Activated naive CD8-positive, alpha-beta T cell treated with anti-CD3 and anti-CD28 coated beads for 36 hours (primary cell): ENCODE data around the gene SMYD2. TPM values are rescaled to one million over a fixed set of nuclear protein-coding genes. Genes with fewer than 3 reads are reported as not detected.

Source experiments
- DNase-seq: peaks from one replicate; pipeline ENCODE4 v3.0.0; 2021
- H3K27ac Mint-ChIP-seq: one replicate; pipeline ENCODE4 v1.8.0; 2022; ENCODE audit warnings: mild to moderate bottlenecking, moderate library complexity, mixed read lengths
- H3K27me3 Mint-ChIP-seq: one replicate; pipeline ENCODE4 v1.8.0; 2022; ENCODE audit warnings: mild to moderate bottlenecking, mixed read lengths
- H3K36me3 Mint-ChIP-seq: one replicate; pipeline ENCODE4 v1.8.0; 2021; ENCODE audit warnings: mild to moderate bottlenecking, mixed read lengths
- H3K4me1 Mint-ChIP-seq: one replicate; pipeline ENCODE4 v1.8.0; 2021; ENCODE audit warnings: mixed read lengths
- H3K4me3 Mint-ChIP-seq: one replicate; pipeline ENCODE4 v1.8.0; 2022; ENCODE audit warnings: mild to moderate bottlenecking, moderate library complexity, mixed read lengths
- H3K9me3 Mint-ChIP-seq: one replicate; pipeline ENCODE4 v1.8.0; 2022; ENCODE audit warnings: mixed read lengths
- total RNA-seq, 2 experiments: library from RNA; stranded (reverse); gene quantifications; one replicate each; pipeline ENCODE4 v1.2.3, GENCODE V29; 2021

Gene SMYD2
- total RNA-seq, 2 experiments from 2014 or later, result 37.0 to 38.4 TPM

DNA sequence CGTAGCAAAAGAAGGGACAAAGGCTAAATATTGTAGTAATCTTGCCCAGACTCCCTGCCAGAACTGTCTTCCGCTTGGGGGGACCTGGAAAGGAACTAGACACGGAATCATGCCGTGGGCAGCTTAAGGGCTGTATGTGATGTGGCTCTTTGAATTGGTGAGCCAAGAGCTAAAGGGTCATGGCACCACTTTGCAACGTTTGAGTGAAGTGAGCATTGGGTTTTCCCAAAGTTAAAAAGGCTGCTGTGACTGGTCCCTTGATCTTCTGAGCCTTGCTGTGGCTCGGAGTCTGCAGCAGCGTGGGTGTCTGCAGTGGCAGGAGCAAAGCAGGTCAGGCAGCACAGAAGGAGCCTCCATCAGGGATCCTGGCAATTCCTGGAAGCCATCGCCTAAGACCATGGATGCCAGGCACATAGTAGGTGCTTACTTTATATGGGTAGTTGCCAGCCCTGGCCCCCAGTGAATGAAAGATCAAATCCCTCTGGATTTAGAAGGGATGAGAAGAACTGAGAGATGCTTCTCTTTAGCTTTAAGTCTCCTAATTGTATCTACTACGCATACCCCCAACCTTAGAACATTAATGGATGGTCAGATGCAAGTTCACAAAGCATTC is 1.8 kb downstream of the SMYD2 start:
- H3K9me3 Mint-ChIP-seq, result no peaks in the 10 kb centered on the region
- H3K27me3 Mint-ChIP-seq, result no peaks in the 10 kb centered on the region
- peak overlapping the region; percentile 89 for H3K27ac Mint-ChIP-seq
- peaks cover 10% of the 10 kb centered on the region for H3K36me3 Mint-ChIP-seq
- H3K4me3 Mint-ChIP-seq, result peak overlapping the region; percentile 96
- H3K4me1 Mint-ChIP-seq, result peaks cover 33% of the 10 kb centered on the region
- peak; percentile 39 for DNase-seq

GRCh38 chr1:214285610-214286440 is 4.9 kb downstream of the SMYD2 start:
- Mint-ChIP-seq H3K9me3 (peaks cover 2% of the 10 kb centered on the region), H3K27ac (no peak overlapping the region), H3K27me3 (no peaks in the 10 kb centered on the region), H3K4me3 (no peak overlapping the region), H3K4me1 (peaks cover 51% of the 10 kb centered on the region), H3K36me3 (peaks cover 24% of the 10 kb centered on the region)
- DNase-seq, result no peak

DNA sequence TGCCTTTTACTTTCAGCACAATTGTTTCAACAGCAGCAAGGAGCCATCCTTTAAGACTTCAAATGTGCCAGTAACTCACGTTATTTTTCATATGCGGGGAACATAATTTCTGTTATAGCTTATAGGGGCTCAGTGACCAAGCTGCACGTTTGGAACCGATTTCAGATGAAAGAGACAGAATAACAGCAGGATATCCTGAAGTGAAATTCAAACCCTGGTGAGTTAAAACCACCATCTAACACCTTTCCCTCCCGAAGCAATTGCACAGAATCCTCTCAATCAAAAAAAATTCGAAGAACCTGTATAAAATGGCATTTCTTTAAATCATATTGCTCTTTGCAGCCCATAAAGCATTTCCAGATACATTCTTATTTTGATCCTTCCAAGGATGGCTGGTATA is 6.9 kb downstream of the SMYD2 start:
- no peaks in the 10 kb centered on the region for H3K27me3 Mint-ChIP-seq
- H3K4me3 Mint-ChIP-seq, result no peak overlapping the region
- H3K4me1 Mint-ChIP-seq, result peaks cover 52% of the 10 kb centered on the region
- H3K9me3 Mint-ChIP-seq, result peaks cover 2% of the 10 kb centered on the region
- no peak for DNase-seq
- H3K27ac Mint-ChIP-seq, result no peak overlapping the region
- peaks cover 24% of the 10 kb centered on the region for H3K36me3 Mint-ChIP-seq

DNA sequence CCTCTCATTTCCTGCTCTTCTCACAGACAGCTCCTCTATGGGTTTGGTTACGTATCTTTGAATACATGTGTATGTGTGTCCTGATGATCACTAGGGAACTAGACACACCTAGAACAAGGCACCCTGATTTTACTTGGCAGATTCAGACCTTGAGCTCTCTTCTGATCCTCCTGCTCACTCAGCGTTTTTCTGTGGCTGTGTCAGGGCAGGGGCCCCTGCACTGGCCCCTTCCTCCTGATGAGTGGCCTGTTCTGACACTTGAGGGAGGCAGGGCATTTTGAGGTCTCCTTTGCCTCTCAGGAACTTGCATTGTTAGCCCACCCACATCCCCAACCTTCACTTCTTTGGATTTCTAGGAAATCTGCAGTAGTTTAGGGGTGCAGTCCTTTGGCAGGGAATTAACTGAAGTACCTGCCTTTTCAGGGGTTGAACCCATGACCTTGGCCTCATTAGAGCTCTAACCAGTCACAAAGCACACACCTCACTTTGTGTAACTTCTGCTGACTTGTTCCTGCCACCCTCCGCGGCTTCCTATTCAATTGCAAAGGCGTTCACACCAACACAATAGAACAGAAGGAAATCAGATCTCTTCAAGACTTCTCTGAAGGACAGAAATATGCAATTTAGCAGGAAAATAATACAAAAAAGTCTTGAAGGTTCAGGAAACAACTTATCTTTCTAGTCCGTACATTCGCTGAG is 8.8 kb downstream of the SMYD2 start:
- Mint-ChIP-seq H3K27me3 (no peaks in the 10 kb centered on the region), H3K9me3 (peaks cover 2% of the 10 kb centered on the region), H3K4me3 (no peak overlapping the region), H3K4me1 (peaks cover 43% of the 10 kb centered on the region), H3K27ac (no peak overlapping the region), H3K36me3 (peaks cover 24% of the 10 kb centered on the region)
- no peak for DNase-seq

DNA sequence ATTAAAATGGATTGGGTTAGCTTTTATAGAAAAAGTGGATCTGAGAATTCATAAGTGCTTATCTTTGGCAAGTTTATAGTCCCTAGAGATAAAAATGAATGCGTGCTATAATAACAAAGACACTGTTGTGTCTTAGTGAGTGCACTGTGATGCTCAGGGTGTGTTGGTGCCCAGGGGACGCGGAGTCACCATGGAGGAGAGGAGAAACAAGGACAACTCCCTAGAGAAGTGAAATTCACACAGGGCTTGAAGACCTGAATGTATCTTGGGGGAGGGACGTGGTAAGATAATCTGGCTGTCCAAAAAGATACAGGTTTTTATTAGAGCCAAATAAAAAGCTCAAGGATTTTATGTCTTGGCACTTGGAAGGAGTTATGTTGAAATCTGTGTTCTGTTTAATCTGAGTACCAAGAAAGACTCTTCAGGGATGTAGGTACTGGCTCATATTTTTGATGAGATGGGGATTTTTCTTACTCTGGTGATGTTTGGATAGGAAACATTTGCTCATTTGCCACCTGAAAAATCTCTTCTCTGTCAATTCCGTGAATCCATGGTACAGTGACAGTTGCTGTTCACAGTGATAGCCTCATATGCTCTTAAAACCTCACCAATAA is 9.6 kb downstream of the SMYD2 start:
- no peaks in the 10 kb centered on the region for H3K27me3 Mint-ChIP-seq
- H3K27ac Mint-ChIP-seq, result no peak overlapping the region
- peaks cover 2% of the 10 kb centered on the region for H3K9me3 Mint-ChIP-seq
- DNase-seq, result no peak
- H3K4me1 Mint-ChIP-seq, result peaks cover 38% of the 10 kb centered on the region
- H3K36me3 Mint-ChIP-seq, result peaks cover 24% of the 10 kb centered on the region
- no peak overlapping the region for H3K4me3 Mint-ChIP-seq

DNA sequence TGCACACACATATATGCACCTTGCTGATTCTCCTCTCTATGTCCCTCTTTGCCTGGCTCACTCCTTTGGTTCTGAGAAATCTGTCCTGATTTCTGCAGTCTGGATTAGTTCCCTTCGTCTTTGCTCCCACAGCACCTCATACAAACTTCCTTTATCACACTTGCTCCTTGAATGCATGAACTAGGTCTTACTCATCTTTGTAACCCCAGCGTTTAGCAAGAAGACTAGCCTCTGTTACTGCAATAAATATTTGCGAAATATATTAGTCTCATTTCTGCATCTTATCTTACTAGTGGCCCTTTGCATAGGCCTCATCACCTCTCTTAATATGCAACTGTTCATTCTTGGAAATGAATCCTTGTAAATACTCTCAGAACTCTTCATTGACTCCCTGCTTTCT is 11.4 kb downstream of the SMYD2 start:
- Mint-ChIP-seq H3K4me1 (peaks cover 44% of the 10 kb centered on the region), H3K9me3 (peaks cover 2% of the 10 kb centered on the region), H3K27ac (no peak overlapping the region), H3K27me3 (no peaks in the 10 kb centered on the region), H3K36me3 (peaks cover 21% of the 10 kb centered on the region), H3K4me3 (no peak overlapping the region)
- DNase-seq, result no peak

DNA sequence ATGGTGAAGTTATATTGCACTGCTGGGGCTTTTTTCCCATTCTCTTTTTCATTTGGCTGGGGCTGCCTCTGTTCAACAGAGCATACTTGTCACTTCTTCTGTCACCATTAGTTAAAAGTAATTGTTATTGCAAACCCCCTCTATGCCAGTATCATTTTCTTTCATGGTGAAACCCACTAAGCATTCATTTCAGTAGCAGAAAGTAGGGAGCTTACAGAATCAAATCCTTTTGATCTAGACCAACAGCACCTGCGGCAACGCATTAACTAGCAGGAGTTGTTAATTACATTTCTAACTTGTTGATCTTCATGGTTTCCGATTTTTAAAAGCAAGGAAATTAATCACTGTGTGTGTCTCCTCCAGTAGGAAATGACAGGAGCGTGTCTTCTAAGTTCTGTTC is 15.0 kb downstream of the SMYD2 start:
- no peaks in the 10 kb centered on the region for H3K27me3 Mint-ChIP-seq
- H3K4me1 Mint-ChIP-seq, result peaks cover 28% of the 10 kb centered on the region
- peaks cover 10% of the 10 kb centered on the region for H3K36me3 Mint-ChIP-seq
- H3K4me3 Mint-ChIP-seq, result no peak overlapping the region
- no peak overlapping the region for H3K27ac Mint-ChIP-seq
- no peak for DNase-seq
- H3K9me3 Mint-ChIP-seq, result no peaks in the 10 kb centered on the region

DNA sequence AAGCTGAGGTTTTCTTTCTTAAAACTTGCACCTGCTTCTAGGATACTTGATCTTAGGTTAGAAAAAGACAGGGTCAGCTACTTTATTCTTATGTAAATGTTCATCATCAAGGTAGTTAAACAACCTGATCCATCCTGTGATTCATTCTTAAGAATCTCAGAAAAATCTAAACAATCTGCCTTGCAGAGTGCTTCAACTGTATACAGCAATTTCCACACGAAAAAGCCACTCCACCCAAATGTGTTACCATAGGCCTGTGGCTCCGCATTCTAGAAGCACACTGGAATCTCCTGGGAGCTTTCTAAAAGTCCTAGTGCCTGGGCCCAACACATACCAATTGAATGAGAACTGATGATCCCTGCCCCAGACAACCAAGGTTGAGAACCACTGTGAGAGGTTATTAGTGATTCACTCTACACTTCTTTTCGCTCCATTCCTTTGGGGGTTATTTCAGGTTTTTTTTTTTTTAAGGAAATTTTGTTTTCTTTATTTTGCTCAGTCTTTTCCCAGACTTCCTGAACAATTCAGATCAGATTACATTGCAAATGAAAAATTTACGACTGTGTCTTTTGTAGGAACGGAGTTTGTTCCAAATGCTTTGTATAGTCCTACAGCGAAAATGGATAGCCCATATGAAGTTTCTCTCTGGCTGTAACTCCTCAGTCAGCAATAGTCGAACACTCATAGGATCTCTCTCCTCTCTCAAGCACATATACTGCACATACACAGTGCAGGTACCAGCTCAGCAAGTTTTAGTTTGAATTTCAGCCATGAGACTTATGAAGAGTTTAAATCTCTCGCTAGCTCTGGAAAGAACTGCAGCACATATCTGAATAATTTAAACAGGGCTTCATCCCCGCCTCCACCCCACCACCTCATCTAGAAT is 16.1 kb downstream of the SMYD2 start:
- Mint-ChIP-seq H3K27me3 (no peaks in the 10 kb centered on the region), H3K4me3 (no peak overlapping the region), H3K36me3 (peaks cover 10% of the 10 kb centered on the region), H3K27ac (no peak overlapping the region), H3K4me1 (peaks cover 22% of the 10 kb centered on the region), H3K9me3 (no peaks in the 10 kb centered on the region)
- no peak for DNase-seq

DNA sequence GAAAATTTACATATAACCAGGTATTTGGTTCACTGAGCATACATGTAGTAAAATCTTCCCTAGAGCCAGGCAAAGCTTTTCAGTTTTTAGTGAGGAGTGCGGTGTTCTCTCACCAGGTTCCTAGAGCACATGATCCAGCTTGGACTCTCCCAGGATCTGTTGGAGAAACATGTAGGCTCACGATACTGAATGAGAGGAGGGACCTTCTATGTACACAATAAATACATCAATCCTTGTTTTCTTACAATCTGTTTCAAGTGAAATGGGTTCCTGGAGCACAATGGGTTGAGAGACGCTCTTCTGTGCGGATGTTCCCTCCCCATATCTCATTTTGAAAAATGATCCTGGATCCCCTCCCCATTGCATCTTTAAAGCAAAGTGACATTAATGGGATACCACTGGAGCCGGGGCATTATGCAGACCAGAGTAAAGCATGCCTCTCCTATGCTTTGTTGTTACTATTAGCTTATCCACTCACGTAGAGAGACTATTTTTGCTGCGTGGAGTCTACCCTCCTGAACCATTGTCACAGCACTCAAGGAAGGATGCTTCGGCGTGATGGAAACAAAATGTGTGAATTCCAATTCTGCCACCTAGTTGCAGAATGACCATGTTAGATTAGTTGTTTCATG is 19.3 kb downstream of the SMYD2 start:
- Mint-ChIP-seq H3K27ac (no peak overlapping the region), H3K9me3 (no peaks in the 10 kb centered on the region), H3K4me1 (peaks cover 30% of the 10 kb centered on the region), H3K4me3 (no peak overlapping the region), H3K36me3 (peaks cover 10% of the 10 kb centered on the region), H3K27me3 (no peaks in the 10 kb centered on the region)
- DNase-seq, result no peak

DNA sequence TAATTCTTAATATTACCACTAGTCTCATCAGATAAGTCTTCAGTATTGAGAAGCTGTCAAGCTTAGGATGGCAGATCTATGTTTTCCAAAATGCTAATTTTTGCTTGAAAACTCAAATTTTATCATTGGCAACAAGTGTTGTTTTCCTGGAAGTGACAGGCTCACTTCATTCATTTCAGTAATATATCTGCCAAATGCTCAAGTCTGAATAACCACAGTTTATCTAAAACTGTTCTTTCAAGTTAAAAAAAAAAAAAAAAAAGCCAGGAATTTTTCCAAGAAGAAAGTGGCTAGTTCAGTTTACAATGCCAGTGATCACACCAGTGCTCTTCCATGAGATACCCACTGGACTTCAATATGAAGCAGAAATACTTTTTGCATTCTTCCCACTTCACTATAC is 20.6 kb downstream of the SMYD2 start:
- no peaks in the 10 kb centered on the region for H3K27me3 Mint-ChIP-seq
- no peaks in the 10 kb centered on the region for H3K9me3 Mint-ChIP-seq
- no peak for DNase-seq
- peaks cover 21% of the 10 kb centered on the region for H3K4me1 Mint-ChIP-seq
- H3K4me3 Mint-ChIP-seq, result no peak overlapping the region
- H3K36me3 Mint-ChIP-seq, result peaks cover 10% of the 10 kb centered on the region
- no peak overlapping the region for H3K27ac Mint-ChIP-seq

DNA sequence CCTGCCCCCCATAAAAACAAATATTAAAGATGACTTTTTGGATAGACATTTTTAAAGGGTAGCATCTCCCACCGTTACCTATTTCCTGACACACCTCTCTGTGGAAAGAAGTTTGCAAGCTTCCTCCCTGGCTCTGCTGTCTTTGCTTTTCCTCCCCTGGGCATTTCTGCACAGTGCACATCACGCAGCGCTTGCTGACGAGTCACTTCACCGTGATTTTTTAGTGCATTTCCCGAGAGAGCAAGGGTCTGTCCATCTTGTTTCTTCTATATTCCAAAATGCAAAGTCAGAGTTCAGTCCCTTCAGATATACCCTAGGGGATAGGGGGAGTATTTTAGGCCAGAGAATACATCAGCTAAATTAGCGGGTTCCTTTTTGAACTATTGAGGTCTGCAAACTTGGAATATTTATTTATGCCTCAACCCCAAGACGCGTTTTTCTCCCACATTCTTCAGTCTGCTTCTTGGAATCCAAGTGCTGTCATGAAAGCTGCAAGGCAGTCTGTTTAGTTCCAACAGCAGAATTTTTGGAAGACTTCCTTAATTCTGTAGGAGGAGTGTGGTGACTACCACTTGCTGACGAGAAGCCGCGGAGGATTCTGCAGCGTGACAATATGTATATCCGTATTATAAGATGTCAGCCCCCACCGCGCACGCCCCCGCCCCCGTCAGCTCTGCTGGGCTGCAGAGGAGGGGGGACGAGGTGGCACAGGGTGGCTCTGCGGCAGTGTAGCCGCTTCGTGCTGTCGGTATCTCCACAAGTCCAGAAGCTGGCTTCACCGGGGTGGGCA is 22.4 kb downstream of the SMYD2 start:
- peaks cover 16% of the 10 kb centered on the region for H3K4me1 Mint-ChIP-seq
- H3K36me3 Mint-ChIP-seq, result peaks cover 2% of the 10 kb centered on the region
- H3K4me3 Mint-ChIP-seq, result no peak overlapping the region
- no peak overlapping the region for H3K27ac Mint-ChIP-seq
- no peak for DNase-seq
- no peaks in the 10 kb centered on the region for H3K9me3 Mint-ChIP-seq
- no peaks in the 10 kb centered on the region for H3K27me3 Mint-ChIP-seq

GRCh38 chr1:214305164-214305751 is 24.3 kb downstream of the SMYD2 start:
- Mint-ChIP-seq H3K36me3 (peaks cover 2% of the 10 kb centered on the region), H3K9me3 (no peaks in the 10 kb centered on the region), H3K27ac (no peak overlapping the region), H3K27me3 (no peaks in the 10 kb centered on the region), H3K4me3 (no peak overlapping the region), H3K4me1 (peaks cover 28% of the 10 kb centered on the region)
- no peak for DNase-seq

GRCh38 chr1:214306269-214306668 is 25.3 kb downstream of the SMYD2 start:
- Mint-ChIP-seq H3K27me3 (no peaks in the 10 kb centered on the region), H3K9me3 (no peaks in the 10 kb centered on the region), H3K4me1 (peaks cover 32% of the 10 kb centered on the region), H3K4me3 (no peak overlapping the region), H3K36me3 (peaks cover 2% of the 10 kb centered on the region), H3K27ac (no peak overlapping the region)
- DNase-seq, result no peak
